ENCODE measurements around the gene ZFP69B. TPM values are rescaled to one million over a fixed set of nuclear protein-coding genes. Genes with fewer than 3 reads are reported as not detected.

ZFP69B gene
- total RNA-seq, result 1 to 10 TPM; 4.8 to 5.7 TPM

- peak within 1 kb of the TSS; percentile 97 for H3K27ac Mint-ChIP-seq
- H3K4me1 Mint-ChIP-seq (ENCODE audit: low read depth), result peaks cover 32% of the 10 kb centered on the region
- POLR2A ChIA-PET, result interaction anchor here (0.6 to 2.1 kb wide), 12 partner anchors 9 to 242 kb away, joined by 3 to 21 read pairs (median 5); partner anchors contain the start of genes EXO5, NFYC, SMAP2 and ZFP69
These were observed at the start of gene ZFP69B for GRCh38 chr1:40449684-40450494. ZFP69B (plus strand) TSS chr1:40450476; CDS start chr1:40450962, 486 bp downstream.

GRCh38 chr1:40401473-40402201 lies 48.6 kb upstream of the ZFP69B start:
- H3K4me1 Mint-ChIP-seq (ENCODE audit: low read depth), result peaks cover 85% of the 10 kb centered on the region
- no peak for DNase-seq
- CTCF ChIA-PET, result interaction anchor here (2.0 to 9.9 kb wide), 5 partner anchors 17 to 257 kb away, joined by 7 to 188 read pairs (median 17); partner anchors contain the start of genes SMAP2 and ZFP69B
- intact Hi-C loops (cut with micrococcal nuclease), result loop anchor here (5.0 kb wide), 2 partner anchors 144 to 359 kb away; partner anchors contain the start of genes CAP1 and ZMPSTE24
- H3K36me3 Mint-ChIP-seq, result peaks cover 51% of the 10 kb centered on the region
- H3K27ac Mint-ChIP-seq, result peak overlapping the region; percentile 88
- POLR2A ChIA-PET, result interaction anchor here (2.7 to 8.5 kb wide), 2 partner anchors 16 to 27 kb away, joined by 29 to 160 read pairs; partner anchors contain the start of gene SMAP2
- no peaks in the 10 kb centered on the region for H3K9me3 Mint-ChIP-seq
- H3K27me3 Mint-ChIP-seq, result no peaks in the 10 kb centered on the region
- H3K4me3 Mint-ChIP-seq, result peak overlapping the region; percentile 34

More at GRCh38 chr1:40449684-40450494, at the start of gene ZFP69B:
- Mint-ChIP-seq H3K27me3 (no peaks in the 10 kb centered on the region), H3K9me3 (peaks cover 50% of the 10 kb centered on the region), H3K36me3 (peaks cover 59% of the 10 kb centered on the region), H3K4me3 (peak within 1 kb of the TSS; percentile 78)
- DNase-seq, result peak; percentile 94
- CTCF ChIA-PET, result interaction anchor here (1.1 to 3.7 kb wide), 7 partner anchors 12 to 306 kb away, joined by 3 to 22 read pairs (median 6); partner anchors contain the start of genes EXO5 and ZNF684
- intact Hi-C loops (cut with micrococcal nuclease), result loop anchor here (2.0 to 10.0 kb wide), 3 partner anchors 65 to 245 kb away; partner anchors contain the start of genes NFYC and ZMPSTE24

DNA sequence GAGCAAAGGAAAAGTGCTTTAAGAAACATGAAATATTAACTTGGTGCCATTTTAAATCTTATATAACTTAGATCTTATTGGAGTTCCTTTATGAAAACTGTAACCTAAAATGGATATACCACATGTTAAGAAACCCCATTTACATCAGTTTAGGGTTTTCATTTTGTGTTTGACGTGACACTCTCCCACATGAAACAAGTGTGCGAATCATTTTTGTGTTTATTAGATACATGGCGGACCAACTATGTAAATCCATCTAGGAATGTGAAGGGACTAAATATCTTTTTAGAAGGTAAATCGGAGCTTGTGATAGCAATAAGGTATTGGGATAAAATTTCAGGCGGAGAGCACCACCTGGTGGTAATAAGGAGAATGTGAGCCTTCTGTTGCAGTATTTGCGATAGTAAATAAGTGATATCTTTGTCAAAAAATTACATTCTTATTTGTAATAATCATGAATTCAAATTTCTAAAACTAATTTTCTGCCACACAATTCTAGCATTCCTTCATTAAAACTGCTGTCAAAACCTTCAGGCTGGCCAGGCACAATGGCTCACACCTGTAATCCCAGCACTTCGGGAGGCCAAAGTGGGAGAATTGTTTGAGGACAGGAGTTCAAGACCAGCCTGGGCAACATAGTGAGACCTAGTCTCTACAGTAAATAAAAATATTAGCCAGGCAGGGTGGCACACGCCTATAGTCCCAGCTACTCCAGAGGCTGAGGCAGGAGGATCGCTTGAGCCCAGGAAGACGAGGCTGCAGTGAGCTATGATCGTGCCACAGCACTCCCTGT lies 45.4 kb upstream of the ZFP69B start:
- ChIA-PET CTCF (interaction anchor here (0.6 to 9.9 kb wide), 31 partner anchors 13 to 265 kb away, joined by 3 to 188 read pairs (median 4); partner anchors contain the start of genes COL9A2, RLF, SMAP2 and ZFP69B), POLR2A (interaction anchor here (0.9 to 8.5 kb wide), 5 partner anchors 20 to 69 kb away, joined by 3 to 160 read pairs (median 4); partner anchors contain the start of genes SMAP2 and ZFP69B)
- H3K4me3 Mint-ChIP-seq, result peak overlapping the region; percentile 52
- intact Hi-C loops (cut with micrococcal nuclease), result loop anchor here (1.0 to 5.0 kb wide), 6 partner anchors 23 to 363 kb away; partner anchors contain the start of genes CAP1 and ZMPSTE24
- peaks cover 53% of the 10 kb centered on the region for H3K36me3 Mint-ChIP-seq
- no peaks in the 10 kb centered on the region for H3K27me3 Mint-ChIP-seq
- peaks cover 72% of the 10 kb centered on the region for H3K4me1 Mint-ChIP-seq (ENCODE audit: low read depth)
- DNase-seq, result peak; percentile 49
- no peaks in the 10 kb centered on the region for H3K9me3 Mint-ChIP-seq
- H3K27ac Mint-ChIP-seq, result peak overlapping the region; percentile 88

DNA sequence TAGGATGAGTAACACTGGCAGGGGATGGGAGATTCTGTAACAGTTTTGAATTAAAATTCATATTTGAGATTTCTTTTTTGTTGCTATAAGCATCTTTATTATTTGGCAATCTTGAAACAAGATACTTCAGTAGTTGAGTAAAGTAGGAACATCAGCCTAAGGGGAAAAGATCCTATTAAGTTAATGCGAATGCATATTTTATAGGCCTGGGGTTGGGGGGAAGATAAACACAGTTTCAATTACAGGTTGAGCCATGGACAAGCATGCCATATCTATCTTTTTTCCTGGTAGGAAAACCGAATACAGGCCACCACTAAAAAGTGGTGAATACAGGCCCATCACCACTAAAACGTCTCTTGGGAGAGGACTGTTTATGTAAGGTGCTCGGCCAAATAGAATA lies 44.5 kb upstream of the ZFP69B start:
- Mint-ChIP-seq H3K4me3 (no peak overlapping the region), H3K27ac (peak overlapping the region; percentile 38)

GRCh38 chr1:40407453-40407852 lies 42.8 kb upstream of the ZFP69B start:
- H3K36me3 Mint-ChIP-seq, result peaks cover 53% of the 10 kb centered on the region
- intact Hi-C loops (cut with micrococcal nuclease), result no loop called here
- no peak overlapping the region for H3K27ac Mint-ChIP-seq
- H3K27me3 Mint-ChIP-seq, result no peaks in the 10 kb centered on the region
- ChIA-PET POLR2A (interaction anchor here (1.6 kb wide), 1 partner anchor 66 kb away, joined by 5 read pairs; no protein-coding TSS in a partner anchor), CTCF (interaction anchor here (1.1 to 9.9 kb wide), 3 partner anchors 69 to 263 kb away, joined by 3 to 188 read pairs (median 10); no protein-coding TSS in a partner anchor)
- no peak overlapping the region for H3K4me3 Mint-ChIP-seq
- DNase-seq, result no peak
- no peaks in the 10 kb centered on the region for H3K9me3 Mint-ChIP-seq
- peaks cover 52% of the 10 kb centered on the region for H3K4me1 Mint-ChIP-seq (ENCODE audit: low read depth)

More for the DNA sequence above, 44.5 kb upstream of the ZFP69B start:
- CTCF ChIA-PET, result interaction anchor here (0.6 to 9.9 kb wide), 12 partner anchors 14 to 262 kb away, joined by 3 to 188 read pairs (median 25); partner anchors contain the start of genes COL9A2 and SMAP2
- Mint-ChIP-seq H3K4me1 (ENCODE audit: low read depth) (peaks cover 63% of the 10 kb centered on the region), H3K36me3 (peaks cover 50% of the 10 kb centered on the region), H3K27me3 (no peaks in the 10 kb centered on the region), H3K9me3 (no peaks in the 10 kb centered on the region)
- DNase-seq, result no peak
- intact Hi-C loops (cut with micrococcal nuclease), result loop anchor here (1.0 to 2.0 kb wide), 2 partner anchors 68 to 261 kb away; no protein-coding TSS in a partner anchor
- POLR2A ChIA-PET, result no interaction called here

GRCh38 chr1:40409467-40409866 lies 40.8 kb upstream of the ZFP69B start:
- CTCF ChIA-PET, result no interaction called here
- Mint-ChIP-seq H3K4me1 (ENCODE audit: low read depth) (peaks cover 37% of the 10 kb centered on the region), H3K36me3 (peaks cover 66% of the 10 kb centered on the region), H3K27me3 (no peaks in the 10 kb centered on the region), H3K9me3 (no peaks in the 10 kb centered on the region), H3K4me3 (no peak overlapping the region), H3K27ac (no peak overlapping the region)
- POLR2A ChIA-PET, result no interaction called here
- intact Hi-C loops (cut with micrococcal nuclease), result no loop called here
- DNase-seq, result no peak

DNA sequence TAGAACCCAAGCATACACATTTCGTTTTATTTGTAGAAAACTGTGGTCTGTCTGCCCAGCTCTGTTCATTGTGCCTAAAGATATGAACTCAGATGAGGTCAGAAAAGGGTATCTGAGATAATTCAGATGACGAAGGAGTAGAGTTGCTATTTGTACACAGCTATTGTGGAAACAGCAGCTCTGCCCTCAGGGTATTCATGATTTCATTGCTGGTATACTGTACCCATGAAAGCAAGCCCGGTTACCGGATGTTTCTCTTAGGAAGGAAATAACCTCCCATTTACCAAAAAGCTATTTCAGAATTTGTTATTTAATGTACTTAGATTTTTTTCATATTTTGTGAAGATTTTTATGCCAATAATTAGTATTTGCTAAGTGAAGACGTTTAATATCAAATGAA lies 39.0 kb upstream of the ZFP69B start:
- Mint-ChIP-seq H3K36me3 (peaks cover 76% of the 10 kb centered on the region), H3K4me1 (ENCODE audit: low read depth) (peaks cover 24% of the 10 kb centered on the region), H3K27me3 (no peaks in the 10 kb centered on the region), H3K9me3 (no peaks in the 10 kb centered on the region), H3K4me3 (no peak overlapping the region), H3K27ac (no peak overlapping the region)
- intact Hi-C loops (cut with micrococcal nuclease), result no loop called here
- ChIA-PET CTCF (interaction anchor here (0.8 to 1.9 kb wide), 5 partner anchors 19 to 332 kb away, joined by 3 to 11 read pairs (median 4); no protein-coding TSS in a partner anchor), POLR2A (no interaction called here)
- no peak for DNase-seq

DNA sequence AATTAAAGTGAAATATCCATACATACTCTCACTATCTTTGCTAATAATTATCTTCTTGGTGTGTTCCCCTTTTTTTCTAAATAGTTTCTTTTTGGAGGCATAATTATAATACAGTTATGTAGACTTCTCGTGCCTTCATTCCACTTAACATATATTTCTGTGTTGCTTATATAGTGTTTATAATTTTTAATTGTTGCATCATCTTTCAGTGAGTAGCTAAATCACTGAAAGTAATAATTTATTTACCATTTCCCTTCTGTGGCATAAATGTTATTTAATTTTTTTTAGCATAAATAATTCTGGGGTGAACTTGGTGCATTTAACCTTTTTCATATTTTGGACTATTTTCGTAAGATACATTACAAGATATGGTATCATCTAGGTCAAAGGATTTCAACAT lies 38.4 kb upstream of the ZFP69B start:
- H3K27ac Mint-ChIP-seq, result no peak overlapping the region
- H3K4me1 Mint-ChIP-seq (ENCODE audit: low read depth), result peaks cover 24% of the 10 kb centered on the region
- no peak for DNase-seq
- no peaks in the 10 kb centered on the region for H3K27me3 Mint-ChIP-seq
- H3K9me3 Mint-ChIP-seq, result no peaks in the 10 kb centered on the region
- CTCF ChIA-PET, result interaction anchor here (1.1 to 1.9 kb wide), 3 partner anchors 73 to 268 kb away, joined by 4 to 11 read pairs (median 4); no protein-coding TSS in a partner anchor
- peaks cover 77% of the 10 kb centered on the region for H3K36me3 Mint-ChIP-seq
- no peak overlapping the region for H3K4me3 Mint-ChIP-seq
- intact Hi-C loops (cut with micrococcal nuclease), result no loop called here
- POLR2A ChIA-PET, result no interaction called here

DNA sequence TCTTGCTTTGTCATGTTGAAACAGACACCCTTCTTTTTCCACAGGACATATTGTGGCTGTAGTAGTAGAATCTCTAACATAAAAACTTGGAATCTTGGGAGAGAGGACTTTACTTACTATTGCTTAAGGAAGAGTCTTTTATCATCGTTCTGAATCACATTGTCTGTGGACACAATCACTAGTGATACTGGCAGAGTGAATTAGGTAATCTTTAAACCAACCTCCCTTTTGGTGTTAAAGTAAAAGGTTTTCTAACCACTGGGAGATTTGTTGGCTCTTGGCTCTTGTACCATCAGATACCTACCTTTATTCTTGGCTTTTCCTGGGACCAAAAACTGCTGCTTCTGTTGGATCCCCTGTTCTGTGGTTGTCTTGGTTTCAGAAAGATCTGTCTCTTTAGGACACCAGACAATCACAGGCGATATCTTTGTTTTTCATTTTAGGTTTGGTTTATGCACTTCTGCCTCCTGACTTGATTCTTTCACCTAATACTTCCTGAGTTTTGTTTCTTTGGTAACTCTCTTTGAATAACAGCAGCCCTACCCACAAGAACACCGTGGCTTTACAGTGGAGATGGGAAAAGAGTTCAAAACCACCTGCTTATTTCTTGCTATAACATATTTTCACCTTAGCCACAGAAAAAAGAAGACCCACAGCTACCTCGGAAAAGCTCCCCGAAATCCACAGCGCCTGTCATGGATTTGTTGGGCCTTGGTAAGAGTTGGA lies 36.6 kb upstream of the ZFP69B start:
- DNase-seq, result no peak
- ChIA-PET CTCF (interaction anchor here (1.0 kb wide), 2 partner anchors 74 to 257 kb away, joined by 3 read pairs; no protein-coding TSS in a partner anchor), POLR2A (no interaction called here)
- no peaks in the 10 kb centered on the region for H3K27me3 Mint-ChIP-seq
- peaks cover 14% of the 10 kb centered on the region for H3K4me1 Mint-ChIP-seq (ENCODE audit: low read depth)
- no peaks in the 10 kb centered on the region for H3K9me3 Mint-ChIP-seq
- H3K27ac Mint-ChIP-seq, result peak overlapping the region; percentile 28
- intact Hi-C loops (cut with micrococcal nuclease), result no loop called here
- peaks cover 89% of the 10 kb centered on the region for H3K36me3 Mint-ChIP-seq
- no peak overlapping the region for H3K4me3 Mint-ChIP-seq

- Mint-ChIP-seq H3K27ac (no peak overlapping the region), H3K4me3 (no peak overlapping the region), H3K9me3 (no peaks in the 10 kb centered on the region), H3K36me3 (peaks cover 85% of the 10 kb centered on the region), H3K27me3 (no peaks in the 10 kb centered on the region), H3K4me1 (ENCODE audit: low read depth) (peaks cover 14% of the 10 kb centered on the region)
- intact Hi-C loops (cut with micrococcal nuclease), result no loop called here
- no peak for DNase-seq
- ChIA-PET CTCF (interaction anchor here (1.0 kb wide), 1 partner anchor 258 kb away, joined by 3 read pairs; no protein-coding TSS in a partner anchor), POLR2A (no interaction called here)
These were observed 35.9 kb upstream of the ZFP69B start for GRCh38 chr1:40414331-40414730.

Measured in activated CD4-positive, alpha-beta memory T cell treated with anti-CD3 and anti-CD28 coated beads for 36 hours (primary cell).